IgD-negative memory B cell (primary cell): ENCODE data around the gene PPP1R13B. TPM values are rescaled to one million over a fixed set of nuclear protein-coding genes. Genes with fewer than 3 reads are reported as not detected.

Experiments
- H3K27ac Mint-ChIP-seq, 3 donors: one replicate each; pipeline ENCODE4 v1.8.0; 2020 to 2022; ENCODE audit warnings: mild to moderate bottlenecking in 3 of 3, mixed read lengths in 3 of 3, moderate library complexity in 1 of 3
- H3K27me3 Mint-ChIP-seq: one replicate; pipeline ENCODE4 v1.8.0; 2021; ENCODE audit warnings: mixed read lengths
- H3K36me3 Mint-ChIP-seq: one replicate; pipeline ENCODE4 v1.8.0; 2020; ENCODE audit warnings: mild to moderate bottlenecking, mixed read lengths
- H3K4me1 Mint-ChIP-seq, 3 donors: one replicate each; pipeline ENCODE4 v1.8.0; 2020 to 2022; ENCODE audit warnings: mixed read lengths in 3 of 3, mild to moderate bottlenecking in 1 of 3
- H3K4me3 Mint-ChIP-seq, 4 donors: one replicate each; pipeline ENCODE4 v1.8.0; 2020 to 2022; ENCODE audit warnings: mild to moderate bottlenecking in 4 of 4, mixed read lengths in 4 of 4, moderate library complexity in 3 of 4
- H3K9me3 Mint-ChIP-seq, 3 donors: one replicate each; pipeline ENCODE4 v1.8.0; 2020 to 2021; ENCODE audit warnings: mixed read lengths in 3 of 3, mild to moderate bottlenecking in 1 of 3
- polyA plus RNA-seq: library from polyadenylated mRNA; unstranded; fragments of 300-500 nt; fragmentation: Illumina TruSeq; gene quantifications from one replicate; pipeline ENCODE4 v1.2.3, GENCODE V29; 2021

Gene PPP1R13B
- polyA plus RNA-seq, 1 donor from 2014 or later = 1.8 TPM

DNA sequence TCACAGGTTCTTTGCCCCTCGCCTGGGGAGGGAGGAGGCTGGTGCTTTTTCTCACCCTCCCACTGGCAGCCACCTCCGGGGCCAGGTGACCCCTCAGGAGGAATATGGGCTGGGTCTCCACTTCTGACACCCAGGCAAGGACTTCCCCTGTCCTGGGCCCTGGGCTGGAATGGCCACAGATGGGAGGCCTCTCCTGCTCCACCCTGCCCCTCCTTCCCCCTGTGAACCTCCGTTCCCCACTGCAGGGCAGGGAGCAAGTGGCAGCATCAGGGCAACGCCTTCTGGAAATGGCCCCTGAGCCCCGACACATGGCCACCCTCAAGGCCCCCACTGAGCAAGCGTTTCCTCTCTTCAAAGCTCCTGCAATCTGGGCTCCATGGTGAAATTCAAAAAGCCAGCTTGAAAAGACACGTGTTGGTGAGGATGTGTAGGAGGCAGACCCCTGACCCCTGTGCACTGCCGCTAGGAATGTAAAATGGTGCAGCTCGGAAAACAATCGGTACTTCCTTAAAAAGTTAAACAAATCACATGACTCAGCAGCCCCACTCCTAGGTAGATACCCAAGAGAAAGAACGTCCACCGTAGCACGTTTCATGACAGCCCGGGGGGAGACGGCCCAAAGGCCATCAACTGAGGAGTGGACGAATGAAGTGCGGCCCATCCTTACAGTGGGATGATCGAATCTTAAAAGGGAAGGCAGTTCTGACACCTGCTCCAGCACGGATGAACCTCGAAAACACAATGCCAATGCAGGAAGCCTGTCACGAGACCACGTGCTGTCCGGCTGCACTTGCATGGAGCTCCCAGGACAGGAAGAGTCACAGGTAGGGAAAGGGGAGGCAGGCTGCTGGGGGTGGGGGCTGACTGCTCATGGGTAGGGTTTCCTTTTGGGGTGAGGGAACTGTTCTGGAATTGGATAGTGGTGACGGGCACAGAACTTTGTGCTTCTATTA is 143.7 kb downstream of the PPP1R13B start:
- Mint-ChIP-seq H3K27ac (peak overlapping the region in 1 of 3 donors; percentile 71), H3K36me3 (peaks cover 4% of the 10 kb centered on the region), H3K9me3 (no peaks in the 10 kb centered on the region), H3K4me1 (peaks cover 7 to 18% (median 12%) of the 10 kb centered on the region in 3 donors), H3K27me3 (no peaks in the 10 kb centered on the region), H3K4me3 (no peak overlapping the region)

DNA sequence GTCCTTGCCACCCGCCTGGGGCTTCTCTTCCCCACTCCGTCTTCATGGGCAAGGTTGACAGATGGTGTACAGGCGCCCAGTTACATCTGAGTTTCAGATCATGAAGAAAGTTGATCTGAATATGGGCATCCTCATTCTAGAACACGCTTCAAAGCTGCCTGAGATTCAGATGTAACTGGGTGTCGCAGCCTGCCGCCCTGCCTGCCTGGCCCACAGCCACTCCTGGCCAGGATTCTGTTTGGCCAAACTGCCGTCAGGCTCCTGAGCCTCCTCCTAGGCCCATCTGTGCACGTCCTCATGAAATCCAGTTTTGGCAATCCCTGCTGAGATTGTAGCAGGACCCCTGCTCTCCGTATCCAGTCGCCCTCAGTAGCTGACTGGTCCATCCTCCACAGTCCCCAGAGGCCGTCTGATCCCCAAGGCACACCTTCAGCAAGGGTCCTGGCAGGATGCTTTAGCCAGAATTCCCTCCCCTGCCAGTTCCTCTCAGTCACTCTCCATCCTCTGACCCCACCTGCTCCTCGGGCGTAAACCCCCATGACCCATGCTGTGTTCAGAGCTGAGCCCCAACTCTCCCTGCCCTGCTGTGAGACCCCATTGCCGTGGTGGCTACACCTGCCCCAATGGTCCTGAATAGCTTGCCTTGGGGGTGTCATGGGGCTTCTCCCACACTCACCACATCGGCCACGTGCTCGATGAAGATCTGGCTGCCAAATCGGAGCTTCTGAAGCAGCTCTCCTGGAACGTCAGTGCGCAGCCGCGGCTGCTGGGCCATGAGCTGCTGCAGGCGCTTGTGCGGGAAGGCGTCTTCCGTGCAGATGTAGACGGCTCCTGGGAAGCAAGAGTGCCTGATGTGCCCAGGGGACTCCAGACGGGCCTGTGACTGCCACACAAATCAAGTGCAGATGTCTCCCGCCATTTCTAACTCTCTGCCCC is 144.6 kb downstream of the PPP1R13B start:
- Mint-ChIP-seq H3K9me3 (no peaks in the 10 kb centered on the region), H3K27ac (peak overlapping the region; percentile 59 to 74 (median 71)), H3K27me3 (no peaks in the 10 kb centered on the region), H3K4me3 (peak overlapping the region in 1 of 4 donors; percentile 75), H3K36me3 (peaks cover 2% of the 10 kb centered on the region), H3K4me1 (peaks cover 7 to 18% (median 13%) of the 10 kb centered on the region in 3 donors)

DNA sequence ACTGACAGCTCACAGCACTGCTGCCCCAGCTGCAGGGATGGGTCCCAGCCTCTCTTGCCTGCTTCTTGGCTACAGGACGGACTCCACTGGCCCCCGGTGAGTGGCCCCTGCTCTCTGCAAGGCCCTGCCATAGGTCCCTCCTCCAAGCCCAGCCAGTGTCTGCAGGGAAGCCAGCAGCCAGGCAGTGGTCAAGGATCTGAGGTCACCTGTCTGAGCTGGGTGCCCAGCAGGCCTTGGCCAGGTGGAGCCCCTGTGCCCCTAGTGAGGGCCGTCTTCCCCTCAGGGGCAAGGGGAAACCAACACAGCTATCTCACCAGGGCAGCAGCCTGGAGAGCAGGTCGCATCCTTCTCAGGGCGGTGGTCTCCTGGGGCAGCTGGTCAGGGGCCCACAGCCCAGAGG is 145.3 kb downstream of the PPP1R13B start:
- Mint-ChIP-seq H3K4me3 (peak overlapping the region in 3 of 4 donors; percentile 23 to 66 (median 47)), H3K27me3 (no peaks in the 10 kb centered on the region), H3K9me3 (no peaks in the 10 kb centered on the region), H3K4me1 (peaks cover 11 to 22% (median 17%) of the 10 kb centered on the region in 3 donors), H3K36me3 (peaks cover 2% of the 10 kb centered on the region), H3K27ac (peak overlapping the region in 2 of 3 donors; percentile 63 to 96)

DNA sequence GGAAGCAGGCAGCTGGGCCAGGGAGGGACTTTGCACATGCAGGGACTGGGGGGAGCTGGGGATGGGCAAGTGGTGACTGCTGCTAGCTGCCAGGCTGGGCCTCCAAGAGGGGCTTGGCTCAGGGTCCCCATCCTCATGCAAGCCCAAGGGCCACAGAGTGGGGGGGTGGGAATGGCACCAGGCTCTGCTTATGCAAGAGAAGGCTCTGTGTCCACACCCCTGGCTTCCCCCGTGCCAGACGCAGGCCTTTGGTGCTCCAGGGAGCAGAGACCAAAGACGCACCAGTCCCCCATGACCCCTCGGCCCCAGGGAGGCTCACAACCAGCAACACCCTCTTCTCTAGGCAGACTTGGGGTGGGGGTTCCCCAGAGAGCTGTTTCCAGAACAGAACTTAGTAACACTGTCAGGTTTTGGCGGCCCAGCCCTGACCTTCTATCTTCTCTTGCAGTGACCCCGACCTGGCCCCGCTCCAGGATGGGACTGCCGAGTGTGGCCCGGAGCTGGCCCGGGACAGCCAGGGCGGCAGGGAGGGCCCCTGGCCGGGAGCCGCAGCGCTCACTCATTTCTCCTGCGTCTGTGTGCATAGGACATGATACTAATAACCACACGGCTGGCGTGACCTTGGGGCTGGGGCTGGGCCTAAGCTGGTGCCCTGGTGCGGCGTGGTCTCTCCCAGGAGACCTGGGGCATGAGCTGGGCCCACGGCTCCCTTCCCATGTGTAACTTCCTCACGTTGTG is 146.5 kb downstream of the PPP1R13B start:
- H3K4me3 Mint-ChIP-seq = peak overlapping the region in 2 of 4 donors; percentile 51 to 66

DNA sequence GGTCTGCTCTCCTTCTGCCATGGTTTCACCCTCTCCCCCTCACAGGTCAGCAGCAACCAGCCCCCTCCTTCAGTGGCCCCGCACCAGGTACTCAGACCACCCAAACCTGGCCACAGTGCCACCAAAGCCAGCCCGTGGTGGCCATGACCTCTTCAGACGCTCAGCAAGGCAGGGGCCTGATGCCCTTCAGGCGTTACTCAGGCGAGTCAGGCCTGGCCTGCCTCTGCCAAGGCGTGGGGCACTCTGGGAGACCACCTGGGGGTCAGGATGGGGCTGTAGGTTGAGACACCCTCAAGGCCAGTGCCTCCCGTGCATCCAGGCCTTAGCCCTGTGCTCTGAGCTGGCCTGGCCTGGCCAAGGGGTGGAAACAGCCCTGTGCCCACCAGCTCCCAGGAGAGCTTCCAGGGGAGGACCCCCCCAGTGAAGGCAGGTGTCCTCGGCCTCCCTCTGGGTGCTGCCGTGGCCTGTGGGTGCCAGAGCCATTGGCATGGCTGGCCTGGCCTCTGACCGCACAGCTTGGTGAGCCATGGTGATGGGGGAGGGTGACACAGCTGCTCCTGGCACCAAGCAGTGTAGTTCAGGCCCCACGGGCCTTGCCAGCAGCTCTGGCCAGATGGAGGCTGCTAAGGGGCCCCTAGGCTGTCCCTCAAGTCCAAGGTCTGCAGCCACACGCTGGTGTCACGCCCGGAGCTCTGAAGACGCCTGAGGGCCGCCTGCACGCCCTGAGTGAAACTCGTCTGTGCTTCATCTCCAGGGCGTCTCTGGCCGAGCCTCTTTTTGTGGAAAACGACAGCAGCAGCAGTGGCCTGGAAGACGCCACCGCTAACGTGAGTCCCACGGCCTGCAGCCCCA is 147.2 kb downstream of the PPP1R13B start:
- Mint-ChIP-seq H3K9me3 (no peaks in the 10 kb centered on the region), H3K27ac (peak overlapping the region in 1 of 3 donors; percentile 44), H3K4me3 (peak overlapping the region in 2 of 4 donors; percentile 51 to 55), H3K36me3 (peaks cover 2% of the 10 kb centered on the region), H3K27me3 (no peaks in the 10 kb centered on the region), H3K4me1 (peaks cover 22 to 36% (median 30%) of the 10 kb centered on the region in 3 donors)

More for the DNA sequence above, 146.5 kb downstream of the PPP1R13B start:
- peaks cover 2% of the 10 kb centered on the region for H3K36me3 Mint-ChIP-seq
- no peaks in the 10 kb centered on the region for H3K27me3 Mint-ChIP-seq
- H3K4me1 Mint-ChIP-seq = peaks cover 22 to 31% (median 27%) of the 10 kb centered on the region in 3 donors
- no peaks in the 10 kb centered on the region for H3K9me3 Mint-ChIP-seq
- H3K27ac Mint-ChIP-seq = peak overlapping the region in 1 of 3 donors; percentile 63

DNA sequence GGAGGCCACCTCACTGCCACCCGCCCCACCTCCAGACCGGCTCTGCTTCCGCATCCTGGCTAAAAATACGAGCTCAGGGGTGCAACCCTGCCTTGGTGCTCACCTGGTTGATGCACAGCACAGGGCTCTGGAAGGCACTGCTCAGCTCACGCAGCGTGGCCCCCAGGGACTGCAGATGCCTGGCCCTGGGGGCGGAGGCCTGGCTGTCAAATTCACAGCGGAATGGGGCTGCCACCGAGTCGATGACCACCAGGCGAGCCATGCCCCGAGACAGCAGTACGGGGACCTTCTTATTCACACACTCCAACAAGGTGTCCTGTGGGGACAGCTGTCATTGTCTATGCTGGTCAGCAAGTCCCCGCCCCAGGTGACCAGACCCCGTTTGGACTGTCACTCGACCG is 148.1 kb downstream of the PPP1R13B start:
- H3K27me3 Mint-ChIP-seq = no peaks in the 10 kb centered on the region
- H3K4me1 Mint-ChIP-seq = peaks cover 22 to 36% (median 30%) of the 10 kb centered on the region in 3 donors
- H3K4me3 Mint-ChIP-seq = peak overlapping the region in 3 of 4 donors; percentile 30 to 57 (median 45)
- H3K9me3 Mint-ChIP-seq = no peaks in the 10 kb centered on the region
- peak overlapping the region in 1 of 3 donors; percentile 44 for H3K27ac Mint-ChIP-seq
- peaks cover 2% of the 10 kb centered on the region for H3K36me3 Mint-ChIP-seq

DNA sequence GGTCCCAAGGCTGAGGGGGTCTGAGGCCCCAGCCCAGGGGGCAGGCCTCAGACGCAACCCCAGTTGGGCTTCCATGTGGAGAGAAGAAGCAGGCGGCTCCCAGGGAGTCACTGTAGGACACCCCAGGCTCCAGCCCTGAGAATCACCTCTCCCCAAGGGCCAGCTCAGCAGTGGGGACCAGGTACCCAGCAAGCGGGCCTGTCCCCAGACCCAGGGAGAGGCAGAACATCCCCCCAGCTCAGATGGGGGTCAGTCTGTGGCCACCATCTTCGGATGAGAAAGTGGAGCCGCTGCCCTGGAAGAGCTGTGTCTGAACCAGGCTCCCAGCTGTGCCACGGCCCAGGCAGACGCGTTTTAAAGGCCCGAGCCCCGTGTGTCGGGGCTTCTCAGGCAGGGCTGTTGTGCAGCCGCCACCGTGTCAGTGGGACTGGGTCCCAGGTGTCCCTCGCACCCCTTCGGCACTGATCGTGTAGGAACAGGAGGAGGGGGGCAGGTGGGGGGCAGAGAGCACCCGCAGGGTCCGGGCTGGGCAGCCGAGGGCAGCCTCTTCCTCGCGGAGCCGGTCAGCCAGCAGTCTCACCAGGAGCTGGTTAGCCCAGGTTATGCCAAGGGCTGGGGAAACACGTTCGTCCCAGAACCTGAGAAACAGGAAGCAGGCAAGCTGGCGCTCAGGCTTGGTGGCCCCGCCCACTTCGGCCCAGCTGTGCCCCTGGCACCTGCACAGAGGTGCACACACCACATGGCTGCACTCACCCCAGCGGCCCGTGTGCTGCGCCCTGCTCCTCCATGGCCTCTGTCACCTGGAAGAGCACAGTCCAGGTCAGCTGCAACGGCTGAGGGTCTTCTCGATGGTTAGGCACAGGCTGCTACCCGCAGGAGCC is 148.8 kb downstream of the PPP1R13B start:
- Mint-ChIP-seq H3K36me3 (no peaks in the 10 kb centered on the region), H3K27ac (peak overlapping the region in 1 of 3 donors; percentile 44)

DNA sequence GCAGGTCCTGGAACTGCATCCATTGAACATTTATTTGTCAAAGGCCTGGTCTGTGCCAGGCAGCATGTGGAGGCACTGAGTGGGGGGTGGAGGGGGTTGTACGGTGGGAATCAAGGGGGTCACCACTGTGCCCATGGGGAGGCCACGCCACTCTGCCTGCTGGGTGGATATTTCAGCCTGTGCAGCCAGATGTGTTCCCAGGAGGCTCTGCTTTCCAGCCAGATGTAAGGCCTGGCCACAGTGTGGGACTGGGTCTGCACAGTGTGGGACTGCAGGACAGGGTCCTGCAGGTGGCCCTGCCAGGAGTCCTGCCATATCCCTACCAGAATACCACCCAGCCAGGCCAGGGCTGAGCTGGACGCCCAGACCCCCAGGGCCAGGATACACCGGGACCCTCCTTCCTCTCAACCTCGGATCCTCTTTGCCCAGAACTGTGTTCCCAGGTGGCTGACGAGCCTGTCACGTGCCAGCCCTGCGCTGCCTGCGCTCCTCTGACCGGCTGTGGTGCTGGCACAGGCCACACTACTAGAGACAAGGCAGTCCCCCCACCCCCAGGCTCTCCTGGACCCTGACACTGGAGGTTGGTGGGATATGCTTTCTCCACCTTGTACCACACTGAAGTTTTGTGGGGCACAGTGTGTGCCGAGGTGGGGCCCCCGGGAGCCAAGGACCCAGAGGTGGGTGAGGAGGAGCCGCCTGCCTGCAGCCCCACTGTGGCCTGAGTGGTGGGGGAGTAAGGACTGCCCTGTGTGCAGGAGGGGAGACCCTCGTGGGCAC is 149.6 kb downstream of the PPP1R13B start:
- no peaks in the 10 kb centered on the region for H3K36me3 Mint-ChIP-seq
- H3K4me1 Mint-ChIP-seq = peaks cover 22 to 30% (median 29%) of the 10 kb centered on the region in 3 donors
- H3K4me3 Mint-ChIP-seq = peak overlapping the region in 1 of 4 donors; percentile 5
- H3K27ac Mint-ChIP-seq = peak overlapping the region in 1 of 3 donors; percentile 21
- H3K9me3 Mint-ChIP-seq = no peaks in the 10 kb centered on the region
- no peaks in the 10 kb centered on the region for H3K27me3 Mint-ChIP-seq

More for the DNA sequence above, 148.8 kb downstream of the PPP1R13B start:
- Mint-ChIP-seq H3K27me3 (no peaks in the 10 kb centered on the region), H3K4me1 (peaks cover 22 to 33% (median 30%) of the 10 kb centered on the region in 3 donors), H3K9me3 (no peaks in the 10 kb centered on the region), H3K4me3 (peak overlapping the region in 2 of 4 donors; percentile 30 to 57)

DNA sequence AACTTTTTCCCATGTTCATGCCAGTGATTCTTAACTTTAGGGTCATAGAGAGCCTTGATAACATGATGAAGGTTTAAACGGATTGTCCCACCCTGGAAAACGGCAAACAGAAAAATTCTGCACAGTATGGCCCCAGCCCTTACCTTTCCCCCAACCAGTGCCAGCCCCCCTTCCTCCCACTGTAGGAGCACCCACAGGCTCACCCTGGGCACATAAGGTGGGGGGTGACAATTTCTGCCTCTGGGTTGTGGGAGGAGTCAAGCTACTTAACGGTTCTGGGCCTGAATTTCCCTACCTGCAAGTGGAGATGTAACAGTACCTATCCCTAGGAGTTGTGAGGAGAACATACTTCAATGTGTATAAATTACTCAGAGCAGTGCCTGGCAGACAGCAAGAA is 150.2 kb downstream of the PPP1R13B start:
- H3K4me1 Mint-ChIP-seq = peaks cover 23 to 33% (median 27%) of the 10 kb centered on the region in 3 donors
- H3K9me3 Mint-ChIP-seq = no peaks in the 10 kb centered on the region
- H3K4me3 Mint-ChIP-seq = peak overlapping the region in 1 of 4 donors; percentile 5
- no peaks in the 10 kb centered on the region for H3K27me3 Mint-ChIP-seq
- H3K36me3 Mint-ChIP-seq = no peaks in the 10 kb centered on the region
- H3K27ac Mint-ChIP-seq = peak overlapping the region in 1 of 3 donors; percentile 21

DNA sequence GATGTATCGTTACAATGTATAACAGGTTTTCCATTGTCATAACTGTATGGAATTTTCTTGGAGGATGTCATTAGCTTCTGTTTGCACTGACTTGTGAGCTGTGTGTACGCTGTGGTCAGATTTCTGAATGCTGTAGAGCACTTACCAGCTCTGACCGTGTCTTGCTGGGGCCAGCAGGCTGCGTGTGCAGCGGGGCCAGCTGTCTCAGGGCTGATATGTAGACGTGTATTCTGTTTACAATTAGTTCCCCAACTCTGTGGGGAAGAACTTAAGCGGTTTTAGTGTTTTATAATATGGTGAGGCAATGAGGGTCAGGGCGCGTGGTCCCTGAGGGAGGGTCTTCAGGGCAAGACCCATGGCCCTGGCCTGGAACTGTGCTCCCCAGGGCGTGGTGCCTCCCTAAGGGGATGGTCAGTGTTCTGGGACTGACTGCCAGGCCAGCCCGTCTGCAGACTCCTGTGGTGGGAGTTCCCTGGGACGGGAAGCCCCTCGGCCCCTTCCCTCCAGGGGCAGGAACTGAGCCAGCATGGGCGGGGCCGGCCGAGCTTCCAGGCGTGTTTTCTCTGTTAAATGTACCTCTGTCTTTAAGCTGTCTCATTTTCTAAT is 150.8 kb downstream of the PPP1R13B start:
- H3K4me1 Mint-ChIP-seq = peaks cover 24 to 36% (median 27%) of the 10 kb centered on the region in 3 donors
- peak overlapping the region in 2 of 4 donors; percentile 65 to 78 for H3K4me3 Mint-ChIP-seq
- H3K9me3 Mint-ChIP-seq = no peaks in the 10 kb centered on the region
- no peaks in the 10 kb centered on the region for H3K36me3 Mint-ChIP-seq
- peak overlapping the region; percentile 21 to 90 (median 23) for H3K27ac Mint-ChIP-seq
- no peaks in the 10 kb centered on the region for H3K27me3 Mint-ChIP-seq

DNA sequence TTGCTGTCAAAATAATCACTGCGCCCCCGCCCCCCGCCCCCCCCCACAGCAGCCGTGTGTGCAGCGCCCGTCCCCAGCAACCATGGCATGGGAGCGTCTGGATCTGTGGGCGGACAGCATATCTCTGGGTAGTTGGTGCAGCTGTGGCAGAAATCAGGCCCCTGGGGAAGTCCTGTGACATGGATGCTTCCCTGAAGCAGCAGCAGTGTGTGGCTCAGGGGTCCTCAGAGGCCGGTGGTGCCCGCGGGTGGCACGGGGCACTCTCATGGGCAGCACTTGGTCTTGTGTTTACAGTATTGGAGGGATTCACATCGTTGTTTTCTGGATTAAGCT is 151.3 kb downstream of the PPP1R13B start:
- no peaks in the 10 kb centered on the region for H3K36me3 Mint-ChIP-seq
- peak overlapping the region in 2 of 3 donors; percentile 21 to 90 for H3K27ac Mint-ChIP-seq
- peaks cover 25 to 34% (median 28%) of the 10 kb centered on the region in 3 donors for H3K4me1 Mint-ChIP-seq
- H3K9me3 Mint-ChIP-seq = no peaks in the 10 kb centered on the region
- no peaks in the 10 kb centered on the region for H3K27me3 Mint-ChIP-seq
- H3K4me3 Mint-ChIP-seq = peak overlapping the region in 2 of 4 donors; percentile 65 to 78
